GM23338 (cell line): ENCODE measurements around the gene DMRTB1. TPM values are rescaled to one million over a fixed set of nuclear protein-coding genes. Genes with fewer than 3 reads are reported as not detected.
A peak's percentile ranks its signal among the peaks of the same experiment; 100 is the strongest.

Source experiments
- ATAC-seq: fragments of 200-7000 bp; cut with Tn5 transposase; 3 replicates; pipeline ENCODE4 v1.9.1; 2020
- DNase-seq: peaks from one replicate; pipeline ENCODE4 v3.0.0-alpha.2; 2015; ENCODE audit warnings: low spot score
- H2AFZ ChIP-seq: fragments of 200-600 bp; sonication (generic); 2 replicates; pipeline ENCODE4 v1.8.0; 2016; ENCODE audit warnings: antibody characterized with exemption, mild to moderate bottlenecking, moderate library complexity
- H3F3A ChIP-seq: fragments of 200-600 bp; sonication (generic); replicated peaks from 2 replicates; pipeline ENCODE4 v1.8.0; 2017; ENCODE audit warnings: antibody characterized with exemption, mixed run types, low read depth
- H3K27ac ChIP-seq: fragments of 200-600 bp; sonication (generic); 2 replicates; pipeline ENCODE4 v1.6.1; 2016; ENCODE audit warnings: low read depth
- H3K27me3 ChIP-seq: fragments of 200-600 bp; sonication (generic); 2 replicates; pipeline ENCODE4 v1.8.0; 2016; ENCODE audit warnings: mild to moderate bottlenecking, mixed run types, moderate library complexity; ENCODE audit not compliant: insufficient read depth
- H3K36me3 ChIP-seq: fragments of 200-600 bp; sonication (generic); 2 replicates; pipeline ENCODE4 v1.8.0; 2016; ENCODE audit warnings: mild to moderate bottlenecking; ENCODE audit not compliant: insufficient read depth
- H3K4me1 ChIP-seq: fragments of 200-600 bp; sonication (generic); 2 replicates; pipeline ENCODE4 v1.8.0; 2016; ENCODE audit warnings: mild to moderate bottlenecking, moderate library complexity; ENCODE audit not compliant: insufficient read depth
- H3K4me2 ChIP-seq: fragments of 200-600 bp; sonication (generic); 2 replicates; pipeline ENCODE4 v1.7.1; 2017; ENCODE audit warnings: mixed run types
- H3K4me3 ChIP-seq: fragments of 200-600 bp; sonication (generic); 2 replicates; pipeline ENCODE4 v1.6.1; 2016; ENCODE audit warnings: mixed run types
- H3K79me2 ChIP-seq: fragments of 200-600 bp; sonication (generic); replicated peaks from 2 replicates; pipeline ENCODE4 v1.8.0; 2017; ENCODE audit warnings: mild to moderate bottlenecking; ENCODE audit not compliant: insufficient read depth
- H3K9me2 ChIP-seq: fragments of 200-600 bp; sonication (generic); 2 replicates; pipeline ENCODE4 v1.8.0; 2017; ENCODE audit not compliant: insufficient read depth
- H4K20me1 ChIP-seq: fragments of 200-600 bp; sonication (generic); replicated peaks from 2 replicates; pipeline ENCODE4 v1.8.0; 2017; ENCODE audit warnings: mild to moderate bottlenecking; ENCODE audit not compliant: insufficient read depth
- H3K27ac Mint-ChIP-seq: 2 replicates; pipeline ENCODE4 v1.8.0; 2020; ENCODE audit warnings: inconsistent platforms, mild to moderate bottlenecking, moderate library complexity, mixed read lengths
- H3K27me3 Mint-ChIP-seq: 3 replicates; pipeline ENCODE4 v1.8.0; 2022; ENCODE audit warnings: low read depth, mild to moderate bottlenecking, moderate library complexity, mixed read lengths, inconsistent platforms; ENCODE audit not compliant: insufficient read depth, poor library complexity
- H3K36me3 Mint-ChIP-seq: 3 replicates; pipeline ENCODE4 v1.8.0; 2021; ENCODE audit warnings: low read depth, mild to moderate bottlenecking, inconsistent platforms, moderate library complexity, mixed read lengths
- H3K4me1 Mint-ChIP-seq: 3 replicates; pipeline ENCODE4 v1.8.0; 2020; ENCODE audit warnings: mild to moderate bottlenecking, inconsistent platforms, mixed read lengths
- H3K4me3 Mint-ChIP-seq: 3 replicates; pipeline ENCODE4 v1.8.0; 2021; ENCODE audit warnings: moderate library complexity, mild to moderate bottlenecking, inconsistent platforms, mixed read lengths
- H3K9me3 Mint-ChIP-seq: 3 replicates; pipeline ENCODE4 v1.8.0; 2020; ENCODE audit warnings: moderate library complexity, mild to moderate bottlenecking, inconsistent platforms, mixed read lengths
- EZH2 ChIP-seq: fragments of 200-600 bp; sonication (generic); IDR thresholded peaks from one replicate; pipeline ENCODE4 v1.8.0; 2017; ENCODE audit warnings: antibody characterized with exemption, mild to moderate bottlenecking, low read depth; ENCODE audit not compliant: unreplicated experiment
- EZH2phosphoT487 ChIP-seq: fragments of 200-600 bp; sonication (generic); IDR thresholded peaks from one replicate; pipeline ENCODE4 v1.8.1; 2018; ENCODE audit warnings: antibody characterized with exemption; ENCODE audit not compliant: unreplicated experiment
- JUNB ChIP-seq: IDR thresholded peaks from one replicate; pipeline ENCODE4 v1.6.1; 2016; ENCODE audit warnings: antibody characterized with exemption; ENCODE audit not compliant: unreplicated experiment
- NANOG ChIP-seq: IDR thresholded peaks from 2 replicates; pipeline ENCODE4 v1.6.1; 2016; ENCODE audit warnings: antibody characterized with exemption, borderline replicate concordance
- polyA plus RNA-seq: library from polyadenylated mRNA; unstranded; fragments of >200 nt; fragmentation: Nextera tagmentation; extraction: Ambion mirVana; gene quantifications from 2 replicates; pipeline ENCODE4 v1.2.1, GENCODE V29; 2016
- total RNA-seq: library from RNA; depleted of rRNA; stranded (reverse); fragments of >200 nt; shearing (Covaris generic); gene quantifications from 2 replicates; pipeline ENCODE4 v1.2.3, GENCODE V29; 2014
- TF ChIP-seq, protein P1 (sequence below), 2 experiments: fragments of 200-600 bp in 1 of 2; sonication (generic) in 1 of 2; conservative IDR thresholded peaks; 2 replicates each; pipeline versions ENCODE4 v1.5.1 to v1.6.1; 2016 to 2017; ENCODE audit warnings: antibody characterized with exemption in 2 of 2, low read depth in 2 of 2, mild to moderate bottlenecking in 2 of 2, moderate library complexity in 1 of 2

Gene DMRTB1
- total and polyA plus RNA-seq, 2 experiments from 2014 or later: 0.27 to 1.2 TPM

DNA sequence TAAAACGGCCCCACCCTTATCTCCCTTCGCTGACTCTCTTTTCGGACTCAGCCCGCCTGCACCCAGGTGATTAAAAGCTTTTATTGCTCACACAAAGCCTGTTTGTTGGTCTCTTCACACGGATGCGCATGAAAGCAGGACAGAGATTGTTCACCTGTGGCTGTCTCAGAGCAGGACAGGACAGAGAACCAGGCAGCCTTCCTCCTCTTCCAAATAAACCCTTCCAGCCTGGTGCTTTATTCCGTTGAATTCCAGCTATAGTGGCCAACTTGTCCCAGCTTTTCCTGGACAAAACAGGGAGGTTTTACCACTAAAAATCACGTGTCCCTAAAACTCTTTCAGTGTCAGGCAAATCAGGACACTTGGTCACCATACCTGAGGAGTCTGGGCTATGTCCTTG, 9.5 kb upstream of the DMRTB1 start (continued):
- TF ChIP-seq, protein P1, sequence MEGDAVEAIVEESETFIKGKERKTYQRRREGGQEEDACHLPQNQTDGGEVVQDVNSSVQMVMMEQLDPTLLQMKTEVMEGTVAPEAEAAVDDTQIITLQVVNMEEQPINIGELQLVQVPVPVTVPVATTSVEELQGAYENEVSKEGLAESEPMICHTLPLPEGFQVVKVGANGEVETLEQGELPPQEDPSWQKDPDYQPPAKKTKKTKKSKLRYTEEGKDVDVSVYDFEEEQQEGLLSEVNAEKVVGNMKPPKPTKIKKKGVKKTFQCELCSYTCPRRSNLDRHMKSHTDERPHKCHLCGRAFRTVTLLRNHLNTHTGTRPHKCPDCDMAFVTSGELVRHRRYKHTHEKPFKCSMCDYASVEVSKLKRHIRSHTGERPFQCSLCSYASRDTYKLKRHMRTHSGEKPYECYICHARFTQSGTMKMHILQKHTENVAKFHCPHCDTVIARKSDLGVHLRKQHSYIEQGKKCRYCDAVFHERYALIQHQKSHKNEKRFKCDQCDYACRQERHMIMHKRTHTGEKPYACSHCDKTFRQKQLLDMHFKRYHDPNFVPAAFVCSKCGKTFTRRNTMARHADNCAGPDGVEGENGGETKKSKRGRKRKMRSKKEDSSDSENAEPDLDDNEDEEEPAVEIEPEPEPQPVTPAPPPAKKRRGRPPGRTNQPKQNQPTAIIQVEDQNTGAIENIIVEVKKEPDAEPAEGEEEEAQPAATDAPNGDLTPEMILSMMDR (conservative IDR thresholded peaks at IDR 0.05; ENCODE audit: low read depth in 2 of 2): no peak
- no peak for TF ChIP-seq EZH2

DNA sequence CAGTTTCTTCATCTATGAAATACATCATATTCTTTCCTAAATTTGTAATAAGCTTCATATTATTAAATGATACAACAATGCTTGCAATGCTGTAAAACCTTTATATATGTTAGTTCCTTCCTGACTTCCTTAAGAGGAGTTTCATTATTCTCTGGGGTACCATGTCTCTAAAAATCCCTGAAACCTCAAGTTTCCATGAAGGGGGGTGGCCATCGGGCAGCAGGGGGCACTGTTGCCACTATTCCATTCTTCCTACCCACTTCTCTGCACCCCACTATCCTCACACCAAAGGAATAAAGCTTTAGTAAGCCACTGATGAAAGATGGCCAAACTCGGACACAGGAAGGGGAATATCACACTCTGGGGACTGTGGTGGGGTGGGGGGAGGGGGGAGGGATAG, 9.0 kb upstream of the DMRTB1 start:
- Mint-ChIP-seq H3K9me3 (peaks cover 17% of the 10 kb centered on the region), H3K36me3 (peaks cover 15% of the 10 kb centered on the region), H3K27ac (peak overlapping the region; percentile 77; the same call in 1 of the 2 replicates), H3K4me1 (peaks cover 63% of the 10 kb centered on the region), H3K27me3 (peaks cover 4% of the 10 kb centered on the region), H3K4me3 (no peak overlapping the region)
- H3K27ac ChIP-seq: peak overlapping the region; percentile 88; the same call in 1 of the 2 replicates
- no peaks in the 10 kb centered on the region for H4K20me1 ChIP-seq
- TF ChIP-seq EZH2phosphoT487: no peak
- TF ChIP-seq, protein P1 (conservative IDR thresholded peaks at IDR 0.05; ENCODE audit: low read depth in 2 of 2): peak; percentile 78 to 79
- no peak for TF ChIP-seq JUNB
- H3K79me2 ChIP-seq: no peaks in the 10 kb centered on the region
- DNase-seq (peak; percentile 63), ATAC-seq (peak; percentile 57)
- H3K27me3 ChIP-seq: no peaks in the 10 kb centered on the region
- H3F3A ChIP-seq: peaks cover 3% of the 10 kb centered on the region; the same call in 1 of the 2 replicates
- peak overlapping the region; percentile 67; the same call in 1 of the 2 replicates for H3K4me2 ChIP-seq
- H3K4me1 ChIP-seq: peaks cover 45% of the 10 kb centered on the region
- no peak overlapping the region for H2AFZ ChIP-seq
- no peaks in the 10 kb centered on the region for H3K36me3 ChIP-seq
- H3K4me3 ChIP-seq: no peak overlapping the region
- no peaks in the 10 kb centered on the region for H3K9me2 ChIP-seq

- no peaks in the 10 kb centered on the region for H3K27me3 ChIP-seq
- no peaks in the 10 kb centered on the region for H3K79me2 ChIP-seq
- H4K20me1 ChIP-seq: no peaks in the 10 kb centered on the region
- no peaks in the 10 kb centered on the region for H3K9me2 ChIP-seq
- H3K4me3 Mint-ChIP-seq: no peak overlapping the region
- H3K4me1 ChIP-seq: peaks cover 36% of the 10 kb centered on the region
- no peak for DNase-seq
- no peaks in the 10 kb centered on the region for H3K9me3 Mint-ChIP-seq
- no peak overlapping the region for H3K4me3 ChIP-seq
- no peaks in the 10 kb centered on the region; the same call in 1 of the 2 replicates for H3K36me3 ChIP-seq
- no peak for ATAC-seq
- TF ChIP-seq NANOG: no peak
- TF ChIP-seq EZH2phosphoT487: no peak
- H2AFZ ChIP-seq: peak overlapping the region; percentile 56; the same call in 1 of the 2 replicates
- H3K4me2 ChIP-seq: no peak overlapping the region
- H3K27ac ChIP-seq: no peak overlapping the region
- peaks cover 1% of the 10 kb centered on the region for H3K27me3 Mint-ChIP-seq
- H3F3A ChIP-seq: peaks cover 8% of the 10 kb centered on the region
- no peak overlapping the region for H3K27ac Mint-ChIP-seq
- no peaks in the 10 kb centered on the region for H3K36me3 Mint-ChIP-seq
- peaks cover 36% of the 10 kb centered on the region for H3K4me1 Mint-ChIP-seq
Observed at GRCh38 chr1:53454019-53454418, 5.2 kb upstream of the DMRTB1 start.
